Measurements from ENCODE around the gene PREX1. TPM values are rescaled to one million over a fixed set of nuclear protein-coding genes. Genes with fewer than 3 reads are reported as not detected.

The PREX1 gene
- total and polyA plus RNA-seq, 2 of the 4 experiments (the other 2 are of a cell fraction), result 0.67 to 0.72 TPM

GRCh38 chr20:48625136-48625900 lies 202.5 kb downstream of the PREX1 start:
- Histone ChIP-seq H4K91ac (ENCODE audit: insufficient read depth, low read depth, low read length) (no peak overlapping the region), H3K36me3 (ENCODE audit: control insufficient read depth, insufficient read depth, low read length) (no peaks in the 10 kb centered on the region), H3K9me3 (ENCODE audit: control insufficient read depth, insufficient read depth, low read length) (no peaks in the 10 kb centered on the region), H3K4me3 (ENCODE audit: insufficient read depth, low read depth, low read length) (no peak overlapping the region), H3K4ac (ENCODE audit: low read depth, low read length) (no peak overlapping the region), H3K14ac (replicated peaks; ENCODE audit: low read depth, low read length) (no peak overlapping the region), H4K8ac (ENCODE audit: low read depth in 2 of 2, low read length in 2 of 2) (no peak overlapping the region), H3K79me1 (ENCODE audit: low read depth in 1 of 2, low read length in 2 of 2) (no peaks in the 10 kb centered on the region), H4K5ac (ENCODE audit: low read depth, low read length) (no peak overlapping the region), H3K4me2 (ENCODE audit: low read depth, low read length) (no peak overlapping the region), H2AK5ac (ENCODE audit: low read depth, low read length) (no peak overlapping the region), H2BK20ac (ENCODE audit: low read depth, low read length) (no peak overlapping the region), H4K20me1 (ENCODE audit: insufficient read depth, low read length) (no peaks in the 10 kb centered on the region), H2AFZ (replicated peaks; ENCODE audit: low read length, poor library complexity) (no peak overlapping the region), H3K9ac (ENCODE audit: low read depth, low read length) (no peak overlapping the region), H2BK120ac (ENCODE audit: low read depth, low read length) (no peak overlapping the region), H3K56ac (ENCODE audit: extremely low read depth, insufficient read depth, low read length) (no peak overlapping the region), H3K27me3 (ENCODE audit: control insufficient read depth, insufficient read depth, low read length) (no peaks in the 10 kb centered on the region; the same call in 1 of the 2 replicates), H3K18ac (ENCODE audit: low read depth, low read length) (no peak overlapping the region), H3K27ac (ENCODE audit: insufficient read depth, low read length) (no peak overlapping the region), H2BK15ac (ENCODE audit: low read depth, low read length) (no peak overlapping the region), H3K9me1 (ENCODE audit: insufficient read depth, low read length) (no peaks in the 10 kb centered on the region), H3K4me1 (ENCODE audit: control insufficient read depth, insufficient read depth, low read length) (no peaks in the 10 kb centered on the region), H2BK5ac (ENCODE audit: low read depth, low read length, poor library complexity, severe bottlenecking) (no peak overlapping the region), H2AK9ac (replicated peaks; ENCODE audit: low read depth, low read length, poor library complexity) (no peak overlapping the region), H3K23ac (ENCODE audit: low read depth, low read length) (no peak overlapping the region)
- in situ Hi-C loops (cut with MboI; ENCODE audit: low sequenced_read_pairs), result no loop called here
- POLR2A ChIA-PET (ENCODE audit: unreplicated experiment), result no interaction called here
- ATAC-seq (ENCODE audit: low read depth) (no peak), DNase-seq (no peak)
- dilution Hi-C loops (cut with HindIII; ENCODE audit: low sequenced_read_pairs, unreplicated experiment), result no loop called here
- 90% methylated on average over 14 of the region's 29 CpGs; no CpG with 5 or more reads in 1 of the 2 experiments for WGBS, 2 experiments (ENCODE audit: extremely low coverage in 2 of 2, insufficient read length in 1 of 2)
- BruUV-seq (replicated peaks), result no TSS peak
- TF ChIP-seq FOS (IDR thresholded peaks at IDR 0.05; ENCODE audit: low read depth, low read length), result no peak
- TF ChIP-seq USF2 (IDR thresholded peaks at IDR 0.05; ENCODE audit: low read depth, low read length), result no peak
- TF ChIP-seq POLR2A (IDR thresholded peaks at IDR 0.05; ENCODE audit: low read depth, low read length), result no peak
- TF ChIP-seq CEBPB (IDR thresholded peaks at IDR 0.05; ENCODE audit: low read depth, low read length), result no peak
- TF ChIP-seq BHLHE40 (IDR thresholded peaks at IDR 0.05; ENCODE audit: low read depth, low read length), result no peak
- TF ChIP-seq MAFK (IDR thresholded peaks at IDR 0.05; ENCODE audit: low read depth, low read length), result no peak
- no peak for TF ChIP-seq CTCF (conservative IDR thresholded peaks at IDR 0.05; ENCODE audit: low read depth, low read length)
- TF ChIP-seq MAZ (IDR thresholded peaks at IDR 0.05; ENCODE audit: borderline replicate concordance, low read depth, low read length), result no peak
- no peak for TF ChIP-seq SMC3 (IDR thresholded peaks at IDR 0.05; ENCODE audit: low read depth, low read length)
- TF ChIP-seq RAD21 (IDR thresholded peaks at IDR 0.05; ENCODE audit: low read length), result no peak
- CTCF ChIA-PET, result no interaction called here
- intact Hi-C loops (cut with micrococcal nuclease), result no loop called here
